NCI-H2107 treated with DMSO at 0.1 percent for 48 hours (cell line): ENCODE data around the gene MFSD1.

Experiments used
- DNase-seq: peaks from one replicate; lab custom pipeline; 2025; ENCODE audit not compliant: unreplicated experiment; lab: John Stamatoyannopoulos, UW

Gene MFSD1, protein sequence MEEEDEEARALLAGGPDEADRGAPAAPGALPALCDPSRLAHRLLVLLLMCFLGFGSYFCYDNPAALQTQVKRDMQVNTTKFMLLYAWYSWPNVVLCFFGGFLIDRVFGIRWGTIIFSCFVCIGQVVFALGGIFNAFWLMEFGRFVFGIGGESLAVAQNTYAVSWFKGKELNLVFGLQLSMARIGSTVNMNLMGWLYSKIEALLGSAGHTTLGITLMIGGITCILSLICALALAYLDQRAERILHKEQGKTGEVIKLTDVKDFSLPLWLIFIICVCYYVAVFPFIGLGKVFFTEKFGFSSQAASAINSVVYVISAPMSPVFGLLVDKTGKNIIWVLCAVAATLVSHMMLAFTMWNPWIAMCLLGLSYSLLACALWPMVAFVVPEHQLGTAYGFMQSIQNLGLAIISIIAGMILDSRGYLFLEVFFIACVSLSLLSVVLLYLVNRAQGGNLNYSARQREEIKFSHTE

DNA sequence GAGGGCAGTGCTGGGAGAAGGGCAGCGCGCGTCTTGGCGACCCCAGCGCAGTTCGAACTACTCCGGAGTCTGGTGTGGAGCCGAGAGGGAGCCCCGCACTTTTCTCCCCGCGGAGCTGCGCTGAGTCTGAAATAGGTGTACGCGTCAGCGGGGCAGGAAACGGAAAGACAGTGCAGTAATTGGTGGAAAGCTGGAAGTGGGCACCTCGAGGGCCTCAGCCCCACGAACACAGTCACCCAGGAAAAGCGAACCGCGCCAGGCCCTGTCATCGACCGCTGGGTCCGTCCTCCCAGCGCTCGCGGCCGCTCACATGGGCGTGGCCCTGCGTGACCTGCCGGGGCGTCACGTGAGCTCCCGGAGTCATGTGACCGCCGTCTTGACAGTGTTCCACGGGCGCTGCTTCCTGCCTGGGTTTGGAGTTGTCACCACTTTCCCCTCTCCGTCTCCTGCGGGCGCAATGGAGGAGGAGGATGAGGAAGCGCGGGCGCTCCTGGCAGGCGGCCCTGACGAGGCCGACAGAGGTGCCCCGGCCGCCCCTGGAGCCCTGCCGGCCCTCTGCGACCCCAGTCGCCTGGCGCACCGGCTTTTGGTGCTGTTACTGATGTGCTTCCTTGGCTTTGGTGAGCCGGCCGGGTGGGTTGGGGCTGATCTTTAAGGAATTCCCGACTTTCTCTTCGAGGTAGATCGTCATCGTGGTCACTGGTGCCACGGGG is at the start of gene MFSD1:
Gene MFSD1 (plus strand): TSS at position 359 of the 713 bp plus-strand sequence. CDS start 99 bp downstream, at position 458.
- peak; percentile 90 for DNase-seq

DNA sequence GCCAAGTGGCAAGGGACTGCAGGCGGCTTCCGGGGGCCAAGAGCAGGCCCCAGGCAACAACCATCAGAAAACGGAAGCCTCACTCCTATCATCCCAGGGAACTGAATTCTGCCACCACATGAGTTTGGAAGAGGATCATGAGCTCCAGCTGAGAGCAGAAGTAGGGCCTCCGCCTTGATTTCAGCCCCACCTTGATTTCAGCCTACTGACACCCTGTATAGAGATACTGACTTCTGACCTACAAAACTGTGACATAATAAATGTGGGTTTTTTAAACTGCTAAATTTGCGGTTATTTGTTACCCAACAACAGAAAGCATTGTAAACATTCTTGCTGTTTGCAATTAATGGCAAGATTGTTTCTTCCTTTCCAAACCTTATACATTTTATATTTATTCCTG is 48.0 kb upstream of the MFSD1 start:
- no peak for DNase-seq

DNA sequence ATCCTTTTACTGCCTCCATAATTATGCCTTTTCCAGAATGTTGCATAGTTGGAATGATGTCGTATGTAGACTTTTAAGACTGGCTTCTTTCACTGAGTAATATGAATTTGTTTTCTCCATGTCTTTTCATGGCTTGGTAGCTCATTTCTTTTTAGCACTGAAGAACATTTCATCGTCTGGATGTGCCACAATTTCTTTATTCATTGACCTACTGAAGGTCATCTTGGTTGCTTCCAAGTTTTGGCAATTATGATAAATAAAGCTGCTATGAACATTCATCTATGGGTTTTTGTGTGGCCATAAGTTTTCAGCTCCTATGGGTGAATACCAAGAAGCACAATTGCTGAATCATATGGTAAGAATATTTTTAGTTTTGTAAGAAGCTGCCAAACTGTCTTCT is 46.4 kb upstream of the MFSD1 start:
- no peak for DNase-seq

DNA sequence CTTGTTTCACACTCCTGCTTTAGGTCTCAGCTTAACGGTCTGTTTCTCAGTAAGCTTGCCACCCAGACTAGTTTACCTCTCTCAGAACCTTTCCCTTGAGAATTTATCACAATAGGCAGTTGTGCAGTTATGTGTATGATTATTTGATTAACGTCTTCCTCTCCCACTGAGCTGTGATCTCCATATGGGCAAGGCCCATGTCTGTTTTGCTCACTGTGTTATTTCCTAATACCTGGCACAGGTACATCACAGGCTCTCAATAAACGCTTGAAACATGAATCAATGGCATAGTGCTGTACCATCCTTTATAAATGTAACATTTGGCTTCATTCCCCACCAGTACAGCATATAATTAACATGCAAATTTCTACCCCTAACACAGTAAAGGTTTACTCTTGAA is 40.5 kb upstream of the MFSD1 start:
- DNase-seq: no peak

DNA sequence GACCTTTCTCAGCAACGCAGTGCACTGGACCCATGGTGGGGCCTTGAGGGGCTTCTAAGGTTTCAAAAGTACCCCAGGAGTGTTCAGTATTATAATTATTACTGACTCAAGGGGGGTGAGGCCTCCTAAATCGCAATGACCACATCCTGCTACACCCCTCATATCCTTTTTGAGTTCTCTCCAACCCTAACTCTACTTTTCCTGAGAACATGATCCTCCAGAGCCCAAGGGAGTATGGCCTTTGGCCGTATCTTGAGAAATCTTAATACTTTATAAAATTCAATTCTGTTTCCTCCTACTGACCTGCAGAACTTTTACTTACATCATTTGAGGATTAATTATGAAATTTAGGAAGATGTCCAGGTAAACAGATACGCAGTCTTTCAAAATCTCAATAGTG is 39.2 kb upstream of the MFSD1 start:
- no peak for DNase-seq

DNA sequence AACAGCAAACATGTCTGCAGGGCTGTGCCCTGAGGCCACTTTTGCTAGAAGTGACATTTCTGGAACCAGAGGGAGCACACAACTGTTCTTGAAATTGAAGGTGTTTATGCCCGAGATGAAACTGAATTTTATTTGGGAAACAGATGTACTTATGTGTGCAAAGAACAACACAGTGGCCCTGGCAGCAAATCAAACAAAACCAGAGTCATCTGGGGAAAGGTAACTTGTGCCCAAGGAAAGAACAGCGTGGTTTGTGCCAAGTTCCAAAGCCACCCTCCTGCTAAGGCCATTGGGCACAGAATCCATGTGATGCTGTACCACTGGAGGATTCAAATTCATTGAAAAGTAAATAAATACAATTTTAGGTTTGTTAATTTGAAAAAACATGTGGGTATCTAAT is 38.4 kb upstream of the MFSD1 start:
- no peak for DNase-seq

DNA sequence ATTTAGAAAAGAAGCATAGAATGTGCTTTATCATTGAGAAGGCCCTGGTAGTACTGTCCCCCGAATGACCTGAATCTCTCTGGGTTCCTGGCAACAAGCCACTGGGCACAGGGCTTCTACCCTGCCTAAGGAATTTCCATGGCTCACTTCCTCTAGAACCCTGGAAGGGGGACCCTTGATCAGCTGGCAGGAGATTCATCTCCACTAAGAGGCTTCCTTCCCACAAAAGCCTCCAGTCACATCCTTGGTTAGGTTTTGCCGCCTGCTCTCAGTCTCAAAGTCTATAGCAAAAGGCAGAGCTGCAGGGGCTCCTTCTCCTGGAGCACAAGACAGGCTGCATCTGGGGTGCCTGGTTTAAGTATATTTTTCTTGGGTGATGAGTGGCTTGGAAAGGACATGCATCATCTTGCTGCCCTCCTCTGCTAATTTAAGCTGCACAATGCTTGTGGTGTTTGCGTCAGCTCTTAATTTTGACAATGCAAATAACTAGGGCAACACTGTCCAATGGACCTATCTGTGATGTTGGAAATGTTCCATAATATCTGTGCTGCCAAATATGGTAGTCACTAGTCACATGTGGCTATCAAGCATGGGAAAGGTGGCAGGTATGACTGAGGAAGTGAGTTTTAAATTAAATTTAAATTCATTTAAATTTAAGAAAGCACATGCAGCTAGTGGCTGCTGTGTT is 36.2 kb upstream of the MFSD1 start:
- DNase-seq: no peak

DNA sequence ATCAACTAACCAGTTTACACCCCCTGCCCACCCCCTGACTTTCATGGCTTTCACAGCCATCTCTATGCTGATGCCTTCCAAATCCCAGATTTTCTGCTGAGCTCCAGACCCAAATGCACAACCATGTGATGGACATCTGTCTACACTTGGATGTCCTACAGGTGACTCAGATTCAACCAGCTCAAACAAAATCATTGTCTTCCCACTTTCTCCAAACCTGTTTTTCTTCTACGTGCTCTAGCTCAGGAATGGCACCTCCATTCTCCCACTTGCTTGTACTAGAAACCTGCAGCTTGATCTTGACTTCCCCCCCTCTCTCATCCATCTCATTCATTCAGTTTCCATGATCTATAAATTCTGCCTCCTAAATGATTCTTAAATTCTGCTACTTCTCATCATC is 35.5 kb upstream of the MFSD1 start:
- DNase-seq: no peak

DNA sequence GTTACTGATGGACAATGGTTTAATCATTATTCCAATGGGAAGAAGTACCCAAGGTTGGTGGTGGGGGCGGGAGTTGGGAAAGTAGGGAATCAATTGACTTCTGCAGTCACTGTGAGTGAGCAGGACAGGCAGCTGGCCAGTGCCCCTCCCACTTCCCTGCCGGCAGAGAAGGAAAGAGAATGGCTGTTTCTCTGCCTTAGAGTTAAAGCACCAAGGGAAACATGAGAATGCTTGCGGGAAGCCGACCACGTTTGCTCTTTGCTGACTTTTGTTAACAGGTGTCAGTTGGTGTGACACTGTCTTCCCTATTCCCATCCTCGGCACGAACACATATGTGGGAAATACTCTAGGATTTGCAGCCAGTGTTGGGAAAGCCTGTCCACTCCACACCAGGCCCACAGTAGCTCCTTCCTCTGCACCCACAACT is 33.5 kb upstream of the MFSD1 start:
- peak; percentile 81 for DNase-seq

DNA sequence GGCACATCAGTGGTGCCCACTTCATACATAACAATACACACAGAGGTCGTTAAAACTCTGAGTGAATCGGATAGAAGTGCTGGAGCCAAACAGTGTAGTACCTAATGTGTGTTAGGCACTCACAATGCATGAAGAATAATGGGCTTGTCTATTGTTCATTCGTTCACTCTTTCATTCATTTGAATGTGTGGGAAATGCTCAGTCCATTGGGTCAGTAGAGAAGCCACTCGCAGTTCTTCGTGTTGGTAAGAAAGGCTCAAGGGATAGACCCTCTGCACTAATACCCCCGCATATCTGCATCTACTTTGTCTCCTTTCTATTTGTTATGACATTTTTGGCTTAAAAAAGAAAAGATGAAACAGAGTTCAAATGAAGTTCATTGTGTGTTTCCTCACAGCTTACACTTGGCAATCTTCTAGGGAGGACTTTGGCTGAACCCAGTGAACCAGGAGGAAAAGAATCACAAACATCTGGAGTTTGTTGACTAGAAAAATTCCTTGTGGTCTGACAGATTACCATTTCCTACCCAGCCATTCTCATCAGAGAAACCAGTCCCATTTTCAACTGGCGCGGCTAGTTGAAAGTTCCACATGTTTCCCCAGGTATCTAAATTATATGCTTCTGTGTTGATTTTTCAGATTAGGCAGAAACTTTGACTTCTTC is 32.8 kb upstream of the MFSD1 start:
- no peak for DNase-seq

DNA sequence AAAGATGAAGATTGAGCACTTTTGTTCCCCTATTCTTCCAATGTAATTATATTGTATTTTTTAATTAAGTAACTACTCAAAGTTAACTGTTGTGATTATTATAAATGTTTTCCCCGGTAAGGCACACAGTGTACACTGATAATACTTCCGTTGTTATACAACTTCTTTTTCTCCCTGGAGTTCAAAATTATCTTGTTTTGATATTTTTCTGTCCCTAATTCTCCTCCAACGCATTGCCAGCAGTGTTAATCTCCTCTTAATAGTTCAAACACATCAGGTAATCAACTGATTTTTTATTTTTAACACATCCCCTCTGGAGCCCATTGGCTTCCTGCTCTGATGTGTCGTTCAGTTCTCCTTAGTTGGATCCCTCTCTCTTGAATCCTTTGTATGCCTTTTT is 32.3 kb upstream of the MFSD1 start:
- no peak for DNase-seq

DNA sequence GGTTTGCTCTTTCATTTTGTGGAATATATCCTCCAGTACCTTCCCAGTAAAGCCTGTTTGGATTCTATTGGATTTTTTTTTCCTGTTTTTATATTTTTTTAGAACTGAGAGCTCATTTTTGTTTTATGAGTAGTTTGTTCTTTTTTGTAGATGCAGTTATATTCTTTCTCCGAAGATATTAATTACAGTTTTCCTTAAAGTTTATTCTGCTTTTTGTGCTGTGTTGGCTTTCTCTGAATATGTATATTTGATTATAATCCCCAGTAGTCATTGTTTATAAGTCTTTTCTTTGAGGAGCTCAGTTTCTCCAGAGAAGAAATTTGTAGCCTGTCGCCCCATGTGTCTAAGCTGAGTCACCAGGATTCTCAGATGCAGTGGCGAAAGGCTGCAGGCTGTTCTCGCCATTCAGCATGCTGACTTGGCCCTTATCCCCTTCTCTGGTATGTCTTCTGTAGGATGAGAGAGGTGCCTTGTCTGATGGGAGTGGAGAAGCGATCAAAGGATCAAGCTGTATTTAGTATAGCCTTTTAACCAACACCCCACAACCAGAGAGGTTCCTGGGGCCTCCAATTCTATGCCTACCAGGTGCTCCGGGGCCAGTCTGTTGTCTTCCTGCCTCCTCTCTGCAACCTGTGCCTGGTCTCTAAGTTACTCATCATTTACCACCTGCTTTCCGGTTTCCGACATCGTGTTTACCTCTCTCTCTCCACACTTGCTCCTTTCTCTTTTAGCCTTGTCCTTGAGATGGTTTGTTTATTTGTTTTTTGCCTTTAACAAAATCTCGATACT is 31.7 kb upstream of the MFSD1 start:
- no peak for DNase-seq

DNA sequence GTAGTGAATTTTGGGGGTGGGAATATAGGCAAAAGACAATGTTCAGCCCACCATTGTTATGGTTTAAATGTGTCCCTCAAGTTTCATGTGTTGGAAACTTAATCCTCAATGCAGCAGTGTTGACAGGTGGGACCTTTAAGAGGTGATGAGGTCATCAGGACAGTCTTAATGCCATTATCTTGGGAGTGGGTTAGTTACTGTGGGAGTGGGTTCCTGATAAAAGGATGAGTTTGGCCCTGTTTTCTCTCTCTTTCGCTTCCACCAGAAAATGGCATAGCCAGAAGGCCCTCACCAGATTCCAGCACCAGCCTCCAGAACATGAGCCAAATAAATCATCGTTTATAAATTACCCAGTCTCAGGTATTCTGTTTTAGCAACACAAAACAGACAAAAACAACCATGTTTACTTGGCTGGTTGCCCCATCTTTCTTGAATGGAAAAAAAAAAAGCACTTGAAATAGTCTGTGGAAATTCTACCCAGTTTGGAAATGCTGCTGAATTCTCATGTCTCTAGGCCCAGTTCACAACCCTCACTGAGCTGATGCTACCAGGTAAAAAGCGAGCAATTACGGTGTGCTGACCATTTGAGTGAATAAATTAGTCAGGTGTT is 31.0 kb upstream of the MFSD1 start:
- no peak for DNase-seq

DNA sequence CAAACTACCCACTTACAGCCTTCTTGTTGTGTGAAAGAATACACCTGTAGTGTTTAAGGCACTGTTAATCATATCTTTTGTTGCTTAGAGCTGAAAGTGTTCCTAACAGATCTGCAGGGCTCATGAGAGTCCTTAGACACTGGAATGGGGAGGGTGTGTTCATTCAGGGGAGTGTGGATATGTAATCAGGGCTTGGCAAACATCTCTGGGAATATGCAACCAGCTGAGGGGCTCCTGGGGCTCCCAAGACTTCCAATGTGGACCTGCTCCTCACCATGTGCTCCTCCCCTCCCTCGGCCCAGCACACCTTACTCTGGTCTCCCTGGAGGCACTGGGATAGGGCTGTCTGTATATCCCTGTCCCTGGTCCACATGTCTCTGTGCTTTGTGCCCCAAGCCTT is 30.3 kb upstream of the MFSD1 start:
- no peak for DNase-seq

DNA sequence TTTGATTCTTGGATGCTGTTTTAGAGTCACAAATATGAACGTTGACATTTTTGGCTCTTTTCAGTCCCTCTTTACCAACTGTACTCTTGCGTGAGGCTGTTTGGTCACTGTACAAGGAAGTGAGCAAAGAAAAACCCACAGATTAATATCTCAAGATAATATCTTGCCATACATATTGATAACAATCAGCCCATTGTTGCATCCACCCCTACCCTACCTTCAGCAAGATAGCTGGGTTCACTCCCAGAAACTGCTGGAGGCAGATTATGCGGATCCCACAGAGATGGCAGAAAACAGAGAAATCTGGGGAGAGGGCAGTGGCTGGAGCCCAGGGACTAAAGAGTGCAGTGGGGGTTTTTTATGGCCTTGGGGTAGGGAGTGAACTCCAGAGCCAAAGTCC is 29.9 kb upstream of the MFSD1 start:
- no peak for DNase-seq

DNA sequence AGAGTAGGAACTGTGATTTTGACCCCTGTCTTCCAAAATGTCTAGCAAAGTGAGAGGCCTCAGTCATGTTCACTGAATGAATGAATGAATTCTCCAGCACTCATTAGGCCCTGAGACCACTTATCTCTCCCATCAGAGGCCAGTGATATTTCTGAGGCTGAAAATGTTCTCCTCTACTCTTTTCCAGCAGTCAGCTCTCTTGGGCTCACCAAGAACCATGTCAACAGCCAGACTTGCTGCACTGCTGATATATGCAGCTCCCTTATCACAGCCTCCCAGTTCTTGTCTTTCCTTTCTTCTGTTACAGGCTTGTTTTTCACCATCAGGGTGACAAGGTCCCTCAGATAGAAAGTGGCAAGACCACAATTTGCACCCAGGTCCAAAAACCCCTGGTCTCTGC is 28.7 kb upstream of the MFSD1 start:
- no peak for DNase-seq

DNA sequence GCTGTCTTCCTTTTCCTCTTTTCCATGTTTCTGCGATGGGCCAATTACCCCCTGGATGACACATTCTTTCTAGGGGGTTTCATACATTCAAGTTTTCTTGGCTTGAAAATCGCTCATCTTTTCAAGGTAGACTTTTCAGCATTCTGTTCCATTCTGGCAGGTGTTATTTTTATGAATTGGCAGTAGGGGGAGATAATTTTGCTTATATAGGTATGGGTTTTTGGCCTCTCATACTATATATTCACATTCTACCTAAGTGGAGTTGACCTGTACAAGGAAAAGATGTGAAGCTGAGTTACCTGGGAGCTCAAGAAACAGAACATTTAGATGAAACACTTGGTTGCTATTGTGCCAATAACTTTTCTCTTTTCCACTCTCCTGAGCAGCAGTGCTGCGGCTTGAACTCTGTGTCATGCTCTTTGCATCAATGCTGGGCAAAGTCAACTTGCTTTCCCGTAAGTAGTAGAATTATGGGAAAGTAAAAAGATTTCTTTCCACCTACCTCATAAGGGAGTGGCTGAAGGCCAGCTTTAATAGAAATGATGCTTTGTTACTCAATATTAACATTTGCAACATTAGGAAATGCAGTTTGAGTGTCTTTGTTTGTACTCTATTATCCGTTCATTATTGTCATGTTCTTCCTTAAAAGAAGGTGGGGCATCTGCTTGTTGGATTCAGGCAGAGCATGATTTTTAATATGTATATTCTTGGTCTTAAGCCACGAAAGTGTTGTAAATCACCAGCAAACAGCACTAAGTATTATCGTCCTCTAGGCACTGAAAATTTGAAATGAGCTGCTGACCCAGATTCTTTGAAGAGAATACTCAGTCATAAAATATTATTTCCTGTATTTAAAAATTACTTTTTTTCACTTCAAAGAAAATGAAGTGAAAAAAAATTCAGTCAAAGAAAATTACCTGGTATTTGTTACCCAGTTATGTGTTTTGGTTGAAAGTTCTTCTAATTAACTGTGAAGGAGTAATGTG is 27.7 kb upstream of the MFSD1 start:
- no peak for DNase-seq

DNA sequence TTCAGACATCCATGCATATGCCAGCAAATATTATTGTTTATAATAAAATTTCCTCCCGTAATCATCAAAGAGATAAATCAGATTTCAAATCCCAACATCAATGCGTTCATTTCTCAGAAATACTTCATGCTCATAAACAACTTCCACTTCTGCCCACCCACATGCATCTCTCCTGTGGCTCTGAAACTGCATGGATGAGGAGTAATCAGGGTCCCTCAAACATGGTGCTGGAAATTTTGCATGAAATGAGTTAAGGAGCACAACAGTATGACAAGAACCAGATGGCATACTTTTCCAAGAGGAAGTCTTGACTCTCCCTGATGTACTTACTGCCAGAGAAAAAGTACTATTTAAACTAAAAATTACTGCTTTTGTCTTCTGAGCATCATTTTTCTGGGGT is 26.9 kb upstream of the MFSD1 start:
- no peak for DNase-seq
